ENCODE results near the gene SAMD7. TPM values are rescaled to one million over a fixed set of nuclear protein-coding genes. Genes with fewer than 3 reads are reported as not detected.

The SAMD7 gene
- total RNA-seq, 1 experiment from 2014 or later: not detected

DNA sequence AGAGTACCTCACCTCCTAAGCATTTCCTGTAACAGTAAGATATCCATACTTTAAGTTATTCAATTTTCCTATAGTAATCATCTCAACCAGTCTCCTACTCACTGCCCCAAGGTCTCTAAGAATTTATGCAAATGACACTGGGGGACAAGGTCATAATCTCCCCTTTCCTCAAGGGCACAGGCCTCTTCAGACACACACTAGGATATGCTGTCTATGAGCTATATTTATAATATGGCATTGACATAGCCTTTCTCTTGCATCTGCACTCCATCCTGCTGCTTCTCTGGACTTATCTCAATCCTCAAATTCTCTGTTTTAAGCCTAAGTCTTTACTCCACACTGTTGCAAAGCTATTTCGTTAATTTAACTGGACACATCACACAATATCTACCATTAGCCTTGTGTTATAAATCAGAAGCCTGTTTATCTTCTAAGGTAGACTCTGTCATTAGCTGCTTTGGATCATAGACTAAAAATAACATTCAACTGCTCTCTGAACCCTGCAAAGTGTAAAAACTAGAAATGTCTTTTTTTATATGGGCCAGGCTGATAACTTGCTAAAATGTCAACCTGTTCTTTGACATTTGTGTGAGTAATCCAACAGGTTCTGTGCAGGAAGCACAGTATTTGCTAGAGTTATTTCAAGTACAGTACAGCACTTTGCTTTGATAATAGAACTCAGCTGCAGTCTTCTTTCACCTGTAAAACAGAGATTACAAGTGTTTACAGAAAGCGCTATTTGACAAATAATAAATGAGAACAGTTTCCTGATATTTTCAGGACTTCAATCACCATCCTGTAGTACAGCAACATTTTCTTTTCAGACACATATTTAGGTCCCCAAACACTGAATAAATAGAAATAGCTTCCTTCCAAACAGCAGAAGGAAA lies 37.4 kb downstream of the SAMD7 start:
- Histone ChIP-seq H3K27ac (ENCODE audit: low read depth, low read length, poor library complexity, severe bottlenecking) (no peak overlapping the region), H3K27me3 (replicated peaks; ENCODE audit: insufficient read depth, low read depth, low read length, poor library complexity) (no peaks in the 10 kb centered on the region), H3K4me1 (ENCODE audit: insufficient read depth, low read length, poor library complexity, severe bottlenecking) (no peaks in the 10 kb centered on the region), H3K4me3 (ENCODE audit: low read depth, low read length, poor library complexity, severe bottlenecking) (no peak overlapping the region), H3K36me3 (ENCODE audit: insufficient read depth, low read length, poor library complexity, severe bottlenecking) (no peaks in the 10 kb centered on the region), H3K9me3 (ENCODE audit: low read depth, low read length, poor library complexity, severe bottlenecking) (no peaks in the 10 kb centered on the region)
- TF ChIP-seq, protein P1, sequence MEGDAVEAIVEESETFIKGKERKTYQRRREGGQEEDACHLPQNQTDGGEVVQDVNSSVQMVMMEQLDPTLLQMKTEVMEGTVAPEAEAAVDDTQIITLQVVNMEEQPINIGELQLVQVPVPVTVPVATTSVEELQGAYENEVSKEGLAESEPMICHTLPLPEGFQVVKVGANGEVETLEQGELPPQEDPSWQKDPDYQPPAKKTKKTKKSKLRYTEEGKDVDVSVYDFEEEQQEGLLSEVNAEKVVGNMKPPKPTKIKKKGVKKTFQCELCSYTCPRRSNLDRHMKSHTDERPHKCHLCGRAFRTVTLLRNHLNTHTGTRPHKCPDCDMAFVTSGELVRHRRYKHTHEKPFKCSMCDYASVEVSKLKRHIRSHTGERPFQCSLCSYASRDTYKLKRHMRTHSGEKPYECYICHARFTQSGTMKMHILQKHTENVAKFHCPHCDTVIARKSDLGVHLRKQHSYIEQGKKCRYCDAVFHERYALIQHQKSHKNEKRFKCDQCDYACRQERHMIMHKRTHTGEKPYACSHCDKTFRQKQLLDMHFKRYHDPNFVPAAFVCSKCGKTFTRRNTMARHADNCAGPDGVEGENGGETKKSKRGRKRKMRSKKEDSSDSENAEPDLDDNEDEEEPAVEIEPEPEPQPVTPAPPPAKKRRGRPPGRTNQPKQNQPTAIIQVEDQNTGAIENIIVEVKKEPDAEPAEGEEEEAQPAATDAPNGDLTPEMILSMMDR (conservative IDR thresholded peaks at IDR 0.05; ENCODE audit: low read depth, low read length): no peak
- TF ChIP-seq EZH2 (IDR thresholded peaks at IDR 0.05; ENCODE audit: borderline replicate concordance, low read depth, low read length, poor library complexity, severe bottlenecking): no peak
- ChIA-PET CTCF (no interaction called here), POLR2A (ENCODE audit: low non-redundant PET) (no interaction called here)
- no peak for DNase-seq (ENCODE audit: low spot score)
- BruUV-seq (replicated peaks): no TSS peak
- intact Hi-C loops (cut with micrococcal nuclease; ENCODE audit: unreplicated experiment): no loop called here

DNA sequence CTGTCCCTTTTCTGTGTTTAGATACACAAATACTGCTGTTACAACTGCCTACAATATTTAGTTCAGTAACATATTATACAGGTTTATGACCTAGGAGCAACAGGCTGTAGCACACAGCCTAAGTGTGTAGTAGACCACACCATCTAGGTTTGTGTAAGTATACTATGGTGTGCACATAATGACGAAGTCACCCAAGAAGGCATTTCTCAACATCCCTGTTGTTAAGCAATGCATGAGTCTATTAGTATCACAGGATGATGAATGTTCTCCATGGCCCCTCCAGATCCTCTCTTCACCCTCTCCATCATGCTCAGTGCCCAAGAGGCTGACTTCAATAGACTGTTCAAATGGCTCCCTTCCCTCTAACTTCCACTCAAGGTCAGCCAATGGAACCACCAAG lies 40.7 kb downstream of the SAMD7 start:
- no peaks in the 10 kb centered on the region for H3K27me3 ChIP-seq (replicated peaks; ENCODE audit: insufficient read depth, low read depth, low read length, poor library complexity)
- intact Hi-C loops (cut with micrococcal nuclease; ENCODE audit: unreplicated experiment): no loop called here
- no TSS peak for BruUV-seq (replicated peaks)
- CTCF ChIA-PET: no interaction called here
- H3K9me3 ChIP-seq (ENCODE audit: low read depth, low read length, poor library complexity, severe bottlenecking): no peaks in the 10 kb centered on the region
- POLR2A ChIA-PET (ENCODE audit: low non-redundant PET): no interaction called here
- H3K36me3 ChIP-seq (ENCODE audit: insufficient read depth, low read length, poor library complexity, severe bottlenecking): no peaks in the 10 kb centered on the region
- no peak overlapping the region for H3K27ac ChIP-seq (ENCODE audit: low read depth, low read length, poor library complexity, severe bottlenecking)
- H3K4me3 ChIP-seq (ENCODE audit: low read depth, low read length, poor library complexity, severe bottlenecking): no peak overlapping the region
- TF ChIP-seq, protein P1 (conservative IDR thresholded peaks at IDR 0.05; ENCODE audit: low read depth, low read length): no peak
- no peak for TF ChIP-seq EZH2 (IDR thresholded peaks at IDR 0.05; ENCODE audit: borderline replicate concordance, low read depth, low read length, poor library complexity, severe bottlenecking)
- no peak for DNase-seq (ENCODE audit: low spot score)
- H3K4me1 ChIP-seq (ENCODE audit: insufficient read depth, low read length, poor library complexity, severe bottlenecking): no peaks in the 10 kb centered on the region

DNA sequence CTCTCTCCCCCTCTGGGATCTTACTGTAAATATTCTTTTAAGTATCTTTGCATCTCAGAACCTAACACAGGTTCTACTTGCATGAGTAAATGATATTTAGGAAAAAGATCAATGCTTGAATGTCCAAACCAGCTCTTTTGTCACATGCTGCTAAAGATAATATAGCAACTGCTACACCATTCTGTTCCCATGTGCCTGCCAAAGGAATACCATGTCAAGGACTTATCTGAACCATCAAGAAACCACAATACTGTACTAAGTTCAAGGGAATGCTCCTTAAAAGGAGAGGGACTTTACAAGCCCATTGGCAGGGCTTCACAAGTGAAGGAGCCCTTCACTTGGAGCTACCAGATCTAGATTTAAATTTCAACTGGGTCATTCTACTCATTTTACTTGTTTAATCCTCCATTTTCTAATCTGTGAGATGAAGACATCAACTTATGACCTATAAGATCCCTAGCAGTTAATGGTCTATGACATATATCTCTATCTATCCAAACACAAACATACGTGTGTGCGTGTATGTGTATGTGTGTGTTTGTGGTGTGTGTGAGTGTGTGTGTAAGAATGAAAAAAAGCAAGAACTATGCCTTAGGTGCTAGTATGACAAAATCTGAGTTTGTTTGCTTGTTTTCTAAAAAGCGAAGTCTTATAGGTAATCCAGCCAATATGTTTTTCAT lies 42.2 kb downstream of the SAMD7 start:
- Histone ChIP-seq H3K36me3 (ENCODE audit: insufficient read depth, low read length, poor library complexity, severe bottlenecking) (no peaks in the 10 kb centered on the region), H3K4me3 (ENCODE audit: low read depth, low read length, poor library complexity, severe bottlenecking) (no peak overlapping the region), H3K27me3 (replicated peaks; ENCODE audit: insufficient read depth, low read depth, low read length, poor library complexity) (no peaks in the 10 kb centered on the region), H3K27ac (ENCODE audit: low read depth, low read length, poor library complexity, severe bottlenecking) (no peak overlapping the region), H3K9me3 (ENCODE audit: low read depth, low read length, poor library complexity, severe bottlenecking) (no peaks in the 10 kb centered on the region), H3K4me1 (ENCODE audit: insufficient read depth, low read length, poor library complexity, severe bottlenecking) (no peaks in the 10 kb centered on the region)
- ChIA-PET CTCF (no interaction called here), POLR2A (ENCODE audit: low non-redundant PET) (no interaction called here)
- intact Hi-C loops (cut with micrococcal nuclease; ENCODE audit: unreplicated experiment): no loop called here
- no TSS peak for BruUV-seq (replicated peaks)
- no peak for TF ChIP-seq EZH2 (IDR thresholded peaks at IDR 0.05; ENCODE audit: borderline replicate concordance, low read depth, low read length, poor library complexity, severe bottlenecking)
- TF ChIP-seq, protein P1 (conservative IDR thresholded peaks at IDR 0.05; ENCODE audit: low read depth, low read length): no peak
- DNase-seq (ENCODE audit: low spot score): no peak

Measured in A673 (cell line).